Coronary artery (tissue), 2 donors: ENCODE data around the gene IFT57.

Experiments
- DNase-seq: peaks from one replicate; pipeline ENCODE4 v3.0.0-alpha.2; 2017; ENCODE audit warnings: low spot score
- H3K27ac ChIP-seq, 2 donors: fragments of 200-600 bp; sonication (generic); one replicate each; pipeline ENCODE4 v1.5.1; 2016 to 2019
- H3K4me3 ChIP-seq: fragments of 200-600 bp; sonication (generic); 2 replicates; pipeline ENCODE4 v1.5.1; 2016; ENCODE audit warnings: mild to moderate bottlenecking, moderate library complexity
- CTCF ChIP-seq: fragments of 200-600 bp; sonication (generic); IDR thresholded peaks from one replicate; pipeline ENCODE4 v1.5.1; 2019; ENCODE audit warnings: antibody characterized with exemption

The IFT57 gene

GRCh38 chr3:108125153-108125543 is 97.1 kb downstream of the IFT57 start:
- no peak for DNase-seq
- Histone ChIP-seq H3K27ac (no peak overlapping the region), H3K4me3 (no peak overlapping the region)
- no peak for TF ChIP-seq CTCF

DNA sequence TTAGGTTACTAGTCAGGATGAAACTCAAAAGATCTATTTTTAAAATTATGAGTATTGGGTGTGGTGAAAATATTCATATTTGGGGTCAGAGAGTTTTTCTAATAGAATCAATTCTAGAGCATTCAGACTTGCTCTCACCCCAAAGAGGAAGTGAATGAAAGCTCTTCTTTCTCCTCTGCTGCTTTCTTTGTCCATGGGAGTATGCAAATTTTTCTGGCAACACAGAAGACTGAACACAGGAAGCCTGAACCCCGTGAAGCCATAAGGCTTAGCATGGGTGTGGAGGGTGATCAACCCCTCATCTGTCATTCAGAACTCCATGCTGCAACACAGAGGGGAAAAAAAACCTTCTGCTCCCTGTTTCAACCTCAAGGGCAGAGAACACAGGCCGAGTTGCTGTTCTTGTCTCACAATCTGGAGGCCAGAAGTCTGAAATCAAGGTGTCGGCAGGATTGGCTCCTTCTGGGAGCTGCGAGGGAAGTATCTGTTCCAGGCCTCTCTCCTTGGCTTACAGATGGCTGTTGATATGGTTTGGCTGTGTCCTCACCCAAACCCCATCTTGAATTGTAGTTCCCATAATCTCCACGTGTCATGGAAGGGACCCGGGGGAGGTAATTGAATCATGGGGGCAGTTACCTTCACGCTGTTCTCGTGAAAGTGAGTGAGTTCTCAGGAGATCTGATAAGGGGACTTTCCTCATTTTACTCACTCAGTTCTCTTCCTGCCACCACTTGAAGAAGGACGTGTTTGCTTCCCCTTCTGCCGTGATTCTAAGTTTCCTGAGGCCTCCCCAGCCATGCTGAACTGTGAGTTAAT is 97.7 kb downstream of the IFT57 start:
- TF ChIP-seq CTCF, result no peak
- DNase-seq, result no peak
- Histone ChIP-seq H3K4me3 (no peak overlapping the region), H3K27ac (no peak overlapping the region)

DNA sequence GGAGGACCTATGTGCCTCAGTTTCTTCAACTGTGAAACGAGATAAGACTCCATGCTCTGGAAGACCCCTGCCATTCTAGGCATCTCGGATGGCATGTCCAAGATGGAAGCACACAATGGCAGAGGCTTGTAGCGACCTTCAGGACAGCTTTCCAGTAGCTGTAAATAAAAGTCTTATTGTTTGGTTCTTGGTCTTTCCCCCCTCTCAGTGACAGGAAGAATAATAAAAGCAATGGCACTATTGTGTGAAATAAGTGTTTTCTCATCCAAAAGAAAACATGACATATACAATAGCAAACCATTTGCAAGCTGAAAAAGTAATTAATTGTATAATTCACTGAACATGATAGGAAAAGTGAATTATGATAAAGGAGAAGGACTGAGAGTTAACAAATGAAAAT is 98.9 kb downstream of the IFT57 start:
- TF ChIP-seq CTCF, result no peak
- no peak for DNase-seq
- Histone ChIP-seq H3K4me3 (no peak overlapping the region), H3K27ac (no peak overlapping the region)

DNA sequence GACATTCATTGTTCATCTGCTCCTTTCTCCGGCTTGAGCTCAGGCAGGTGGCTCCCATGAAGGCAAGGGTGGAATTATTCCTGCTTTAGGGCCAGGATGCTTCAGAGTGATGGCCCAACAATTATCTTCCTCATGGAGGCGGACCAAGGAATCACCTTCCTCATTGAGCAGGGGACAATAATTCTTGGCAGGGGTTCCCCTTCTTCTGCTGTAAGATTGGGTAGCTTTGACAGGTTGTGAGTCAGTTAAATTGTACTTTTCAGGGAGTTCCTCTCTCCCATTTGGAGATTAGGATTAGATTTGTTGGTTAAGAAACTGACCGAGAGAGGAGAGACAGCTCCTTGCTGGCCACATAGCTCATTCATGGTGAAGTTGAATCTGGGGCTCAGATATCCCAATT is 99.9 kb downstream of the IFT57 start:
- DNase-seq, result no peak
- Histone ChIP-seq H3K27ac (no peak overlapping the region), H3K4me3 (no peak overlapping the region)
- TF ChIP-seq CTCF, result no peak

DNA sequence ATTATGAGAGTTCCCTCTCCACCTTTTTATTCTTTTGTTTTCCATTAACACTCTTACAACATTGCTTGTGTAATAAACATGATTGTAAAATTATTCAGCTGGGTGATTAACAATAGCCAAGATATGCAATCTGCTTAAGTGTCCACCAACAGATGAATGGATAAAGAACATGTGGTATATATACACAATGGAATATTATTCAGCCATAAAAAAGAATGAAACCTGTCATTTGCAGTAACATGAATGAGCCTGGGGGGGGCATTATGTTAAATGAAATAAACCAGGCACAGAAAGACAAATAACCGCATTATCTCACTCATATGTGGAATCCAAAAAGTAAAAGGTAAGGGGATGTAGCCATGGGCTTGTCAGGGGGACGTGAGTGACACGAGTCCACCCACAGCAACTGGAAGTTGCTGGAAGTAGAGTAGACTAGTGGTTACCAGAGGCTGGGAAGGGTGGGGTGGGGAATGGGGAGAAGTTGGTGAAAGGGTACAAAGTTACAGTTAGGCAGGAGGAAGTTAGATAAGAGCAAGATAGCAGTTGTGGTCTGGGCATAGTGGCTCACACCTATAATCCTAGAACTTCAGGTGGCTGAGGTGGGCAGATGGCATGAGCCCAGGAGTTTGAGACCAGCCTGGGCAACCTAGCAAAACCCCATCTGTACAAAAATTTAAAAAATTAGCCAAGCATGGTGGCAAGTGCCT is 102.7 kb downstream of the IFT57 start:
- no peak for TF ChIP-seq CTCF
- Histone ChIP-seq H3K4me3 (no peak overlapping the region), H3K27ac (no peak overlapping the region)
- DNase-seq, result no peak

GRCh38 chr3:108118038-108118768 is 104.0 kb downstream of the IFT57 start:
- no peak for TF ChIP-seq CTCF
- no peak for DNase-seq
- no peak overlapping the region for H3K4me3 ChIP-seq
- H3K27ac ChIP-seq, result no peak overlapping the region
